B cell (primary cell): ENCODE data around the gene XYLT1. TPM values are rescaled to one million over a fixed set of nuclear protein-coding genes. Genes with fewer than 3 reads are reported as not detected.

Source experiments
- ATAC-seq: fragments of 200-7000 bp; cut with Tn5 transposase; one replicate; pipeline ENCODE4 v1.10.0; 2021; ENCODE audit warnings: low read depth, mild to moderate bottlenecking, moderate number of reproducible peaks, moderate library complexity
- CTCF ChIA-PET: fragments of 350-600 bp; sonication (Branson Sonifier 250); formaldehyde crosslinking; loops from one replicate; lab custom pipeline; 2021; ENCODE audit warnings: antibody characterized with exemption, inconsistent platforms; lab: Charles Lee
- POLR2A ChIA-PET: fragments of 350-600 bp; sonication (Branson Sonifier 250); formaldehyde crosslinking; loops from one replicate; lab custom pipeline; 2021; ENCODE audit warnings: antibody characterized with exemption; lab: Charles Lee
- DNase-seq: peaks from one replicate; pipeline ENCODE4 v3.0.0; 2013
- H2AFZ ChIP-seq: 2 replicates; pipeline ENCODE4 v1.6.1; 2012; ENCODE audit warnings: mild to moderate bottlenecking, low read depth, low read length; ENCODE audit not compliant: insufficient read depth, poor library complexity, severe bottlenecking
- H3K27ac ChIP-seq, 2 donors: 1 replicate in 1 of 2; 2 replicates in 1 of 2; pipeline ENCODE4 v1.5.1; 2012 to 2013; ENCODE audit warnings: low read length in 2 of 2, mild to moderate bottlenecking in 2 of 2, moderate library complexity in 1 of 2
- H3K27me3 ChIP-seq, 4 experiments: fragments of 200-600 bp in 1 of 4; sonication (generic) in 1 of 4; replicated peaks in 1 of 4; 1 replicate in 2 of 4; 2 replicates in 2 of 4; pipeline versions ENCODE4 v1.6.1 to v1.7.0; 2013 to 2016; ENCODE audit warnings: low read length in 3 of 4, mild to moderate bottlenecking in 2 of 4, mixed read lengths in 1 of 4, moderate library complexity in 1 of 4; ENCODE audit not compliant: insufficient read depth in 4 of 4, control insufficient read depth in 3 of 4; ENCODE audit errors: control extremely low read depth in 1 of 4
- H3K36me3 ChIP-seq, 2 experiments: replicated peaks in 1 of 2; 1 replicate in 1 of 2; 2 replicates in 1 of 2; pipeline versions ENCODE4 v1.6.1 to v1.7.1; 2013; ENCODE audit warnings: low read length in 1 of 2; ENCODE audit not compliant: insufficient read depth in 2 of 2, control insufficient read depth in 1 of 2; ENCODE audit errors: control extremely low read depth in 1 of 2, extremely low read depth in 1 of 2
- H3K4me1 ChIP-seq, 2 donors: fragments of 200-600 bp in 1 of 2; sonication (generic) in 1 of 2; 1 replicate in 1 of 2; 2 replicates in 1 of 2; pipeline versions ENCODE4 v1.5.1 to v1.6.1; 2013 to 2017; ENCODE audit warnings: low read length in 2 of 2; ENCODE audit not compliant: control insufficient read depth in 2 of 2, insufficient read depth in 2 of 2
- H3K4me2 ChIP-seq: replicated peaks from 2 replicates; pipeline ENCODE3; 2012; ENCODE audit warnings: mild to moderate bottlenecking, low read depth, low read length; ENCODE audit not compliant: poor library complexity, severe bottlenecking
- H3K4me3 ChIP-seq, 5 experiments: fragments of 200-600 bp in 1 of 5; sonication (generic) in 1 of 5; 1 replicate in 3 of 5; 2 replicates in 2 of 5; pipeline versions ENCODE4 v1.5.1 to v1.7.0; 2011 to 2016; ENCODE audit warnings: low read length in 4 of 5, mild to moderate bottlenecking in 4 of 5, low read depth in 2 of 5, control low read depth in 1 of 5, moderate library complexity in 1 of 5; ENCODE audit not compliant: insufficient read depth in 1 of 5; ENCODE audit errors: control extremely low read depth in 1 of 5, extremely low read depth in 1 of 5
- H3K79me2 ChIP-seq: fragments of 200-600 bp; sonication (generic); one replicate; pipeline ENCODE4 v1.6.0; 2016; ENCODE audit warnings: low read length; ENCODE audit not compliant: control insufficient read depth, insufficient read depth
- H3K9ac ChIP-seq: fragments of 200-600 bp; sonication (generic); 2 replicates; pipeline ENCODE4 v1.6.1; 2017; ENCODE audit warnings: mild to moderate bottlenecking, low read length, moderate library complexity
- H3K9me3 ChIP-seq, 3 donors: one replicate each; pipeline versions ENCODE4 v1.6.1 to v1.7.1; 2013; ENCODE audit warnings: low read length in 2 of 3; ENCODE audit not compliant: control insufficient read depth in 2 of 3, insufficient read depth in 1 of 3; ENCODE audit errors: control extremely low read depth in 1 of 3
- H4K20me1 ChIP-seq: 2 replicates; pipeline ENCODE4 v1.6.0; 2012; ENCODE audit warnings: mild to moderate bottlenecking, low read length; ENCODE audit not compliant: insufficient read depth, control insufficient read depth, poor library complexity, severe bottlenecking
- H3K27ac Mint-ChIP-seq: one replicate; pipeline ENCODE4 v1.8.0; 2021; ENCODE audit warnings: mixed read lengths
- H3K27me3 Mint-ChIP-seq: one replicate; pipeline ENCODE4 v1.8.0; 2021; ENCODE audit warnings: mixed read lengths
- H3K4me1 Mint-ChIP-seq: one replicate; pipeline ENCODE4 v1.8.0; 2021; ENCODE audit warnings: mixed read lengths
- H3K4me3 Mint-ChIP-seq: one replicate; pipeline ENCODE4 v1.8.0; 2021; ENCODE audit warnings: mixed read lengths
- H3K9me3 Mint-ChIP-seq: one replicate; pipeline ENCODE4 v1.8.0; 2022; ENCODE audit warnings: mixed read lengths; ENCODE audit not compliant: insufficient read depth
- EZH2 ChIP-seq: IDR thresholded peaks from 2 replicates; pipeline ENCODE4 v1.6.1; 2012; ENCODE audit warnings: borderline replicate concordance, low read depth, mild to moderate bottlenecking, moderate library complexity, low read length; ENCODE audit not compliant: insufficient read depth, poor library complexity, severe bottlenecking
- WGBS: methylation state at CpG from one replicate; pipeline ENCODE4 v1.1.5; 2013; ENCODE audit warnings: missing lambda C conversion rate; ENCODE audit not compliant: insufficient coverage; 5-methylcytosine and 5-hydroxymethylcytosine counted together
- intact Hi-C: fragments of 100-400 bp; cut with micrococcal nuclease; formaldehyde crosslinking; loops from one replicate; pipeline ENCODE4 v1.10.0; 2022
- polyA plus RNA-seq: library from polyadenylated mRNA; depleted of rRNA; stranded (reverse); fragments of >200 nt; gene quantifications from 2 replicates; pipeline ENCODE4 v1.2.3, GENCODE V29; 2012
- total RNA-seq, 2 donors: library from RNA; stranded (reverse); fragments of 120-200 nt in 1 of 2; gene quantifications; 1 replicate in 1 of 2; 2 replicates in 1 of 2; pipeline versions ENCODE4 v1.2.3 to v1.2.4, GENCODE V29; 2013 to 2022
- TF ChIP-seq, protein P1 (sequence below): fragments of 200-600 bp; IDR thresholded peaks from one replicate; pipeline ENCODE4 v1.8.0; 2022; ENCODE audit warnings: antibody characterized with exemption, mild to moderate bottlenecking

XYLT1 gene
- total and polyA plus RNA-seq, 2 donors (not counting 1 experiment from before 2014, with no cell fraction given): 8.7 to 59.6 TPM

DNA sequence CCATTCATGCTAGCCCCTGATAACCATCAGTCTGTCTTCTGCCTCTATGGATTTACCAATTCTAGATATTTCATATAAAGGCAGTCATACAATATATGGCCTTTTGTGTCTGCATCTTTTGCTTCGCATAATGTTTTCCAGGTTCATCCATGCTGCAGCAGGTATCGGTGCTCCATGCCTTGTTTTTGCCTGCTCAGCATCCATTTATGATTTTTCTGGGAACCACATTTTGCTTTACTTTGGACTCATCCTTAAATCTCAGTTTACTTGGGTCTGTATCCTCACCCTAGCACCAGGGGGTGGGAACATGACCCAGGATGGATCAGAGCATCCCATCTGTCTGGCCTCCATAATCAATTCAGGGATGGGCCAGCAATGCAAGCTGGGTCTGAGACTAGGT lies 325.7 kb downstream of the XYLT1 start:
- ChIA-PET POLR2A (no interaction called here), CTCF (no interaction called here)
- H3K36me3 ChIP-seq: peaks cover 0 to 25% of the 10 kb centered on the region in 2 experiments
- no peaks in the 10 kb centered on the region for H3K9me3 ChIP-seq
- ATAC-seq: no peak
- no peaks in the 10 kb centered on the region for H3K27me3 ChIP-seq
- peaks cover 18% of the 10 kb centered on the region for H3K79me2 ChIP-seq
- Mint-ChIP-seq H3K9me3 (no peaks in the 10 kb centered on the region), H3K27me3 (no peaks in the 10 kb centered on the region), H3K4me1 (no peaks in the 10 kb centered on the region), H3K27ac (no peak overlapping the region), H3K4me3 (no peak overlapping the region)
- no peak overlapping the region for H3K4me3 ChIP-seq
- intact Hi-C loops: no loop called here
- no peak overlapping the region for H3K4me2 ChIP-seq
- H3K27ac ChIP-seq: no peak overlapping the region
- no peak for TF ChIP-seq EZH2
- TF ChIP-seq, protein P1, sequence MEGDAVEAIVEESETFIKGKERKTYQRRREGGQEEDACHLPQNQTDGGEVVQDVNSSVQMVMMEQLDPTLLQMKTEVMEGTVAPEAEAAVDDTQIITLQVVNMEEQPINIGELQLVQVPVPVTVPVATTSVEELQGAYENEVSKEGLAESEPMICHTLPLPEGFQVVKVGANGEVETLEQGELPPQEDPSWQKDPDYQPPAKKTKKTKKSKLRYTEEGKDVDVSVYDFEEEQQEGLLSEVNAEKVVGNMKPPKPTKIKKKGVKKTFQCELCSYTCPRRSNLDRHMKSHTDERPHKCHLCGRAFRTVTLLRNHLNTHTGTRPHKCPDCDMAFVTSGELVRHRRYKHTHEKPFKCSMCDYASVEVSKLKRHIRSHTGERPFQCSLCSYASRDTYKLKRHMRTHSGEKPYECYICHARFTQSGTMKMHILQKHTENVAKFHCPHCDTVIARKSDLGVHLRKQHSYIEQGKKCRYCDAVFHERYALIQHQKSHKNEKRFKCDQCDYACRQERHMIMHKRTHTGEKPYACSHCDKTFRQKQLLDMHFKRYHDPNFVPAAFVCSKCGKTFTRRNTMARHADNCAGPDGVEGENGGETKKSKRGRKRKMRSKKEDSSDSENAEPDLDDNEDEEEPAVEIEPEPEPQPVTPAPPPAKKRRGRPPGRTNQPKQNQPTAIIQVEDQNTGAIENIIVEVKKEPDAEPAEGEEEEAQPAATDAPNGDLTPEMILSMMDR: no peak
- no peaks in the 10 kb centered on the region for H3K4me1 ChIP-seq
- no peak for DNase-seq
- WGBS: 100% methylated on average over 2 of the region's 2 CpGs
- peaks cover 4% of the 10 kb centered on the region for H4K20me1 ChIP-seq
- no peak overlapping the region for H3K9ac ChIP-seq
- H2AFZ ChIP-seq: no peak overlapping the region

DNA sequence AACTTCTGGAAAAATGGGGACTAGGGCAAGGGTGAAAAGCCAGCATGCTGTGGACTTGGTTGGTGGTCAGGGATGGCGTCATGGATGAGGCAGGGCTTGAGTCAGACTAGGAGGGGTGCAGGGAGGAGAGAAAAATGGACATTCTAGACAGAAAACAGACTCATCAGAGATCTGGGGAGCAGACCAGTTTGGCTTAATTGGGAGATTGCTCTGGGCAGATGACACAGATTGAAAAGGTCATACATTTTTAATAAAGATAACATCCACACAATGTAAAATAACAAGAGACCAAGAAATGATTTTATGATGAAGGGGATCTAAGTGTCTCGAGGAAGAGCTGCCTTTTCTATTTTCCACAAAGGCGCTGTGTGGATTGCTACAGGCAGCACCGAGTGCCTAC lies 326.3 kb downstream of the XYLT1 start:
- Histone ChIP-seq H3K36me3 (peaks cover 0 to 28% of the 10 kb centered on the region in 2 experiments), H3K79me2 (peaks cover 15% of the 10 kb centered on the region), H3K4me2 (no peak overlapping the region), H4K20me1 (peaks cover 5% of the 10 kb centered on the region), H3K4me3 (no peak overlapping the region), H3K9ac (no peak overlapping the region), H3K4me1 (no peaks in the 10 kb centered on the region), H2AFZ (no peak overlapping the region), H3K27me3 (no peaks in the 10 kb centered on the region), H3K9me3 (no peaks in the 10 kb centered on the region), H3K27ac (no peak overlapping the region)
- no peak for ATAC-seq
- TF ChIP-seq EZH2: no peak
- TF ChIP-seq, protein P1: no peak
- ChIA-PET POLR2A (no interaction called here), CTCF (no interaction called here)
- DNase-seq: no peak
- Mint-ChIP-seq H3K9me3 (no peaks in the 10 kb centered on the region), H3K4me3 (no peak overlapping the region), H3K27me3 (no peaks in the 10 kb centered on the region), H3K27ac (no peak overlapping the region), H3K4me1 (no peaks in the 10 kb centered on the region)
- WGBS: 100% methylated on average over 2 of the region's 4 CpGs
- intact Hi-C loops: no loop called here
